ENCODE data around the gene PPP6R3. TPM values are rescaled to one million over a fixed set of nuclear protein-coding genes. Genes with fewer than 3 reads are reported as not detected.

Gene PPP6R3
- total RNA-seq, 1 experiment from 2014 or later = 163 TPM

GRCh38 chr11:68660066-68660810 lies 199.7 kb downstream of the PPP6R3 start:
- in situ Hi-C loops (cut with HindIII; ENCODE audit: low pct_unique_long_range_greater_than_20kb, low sequenced_read_pairs) = no loop called here
- ChIA-PET POLR2A (no interaction called here), CTCF (no interaction called here)
- ATAC-seq (no peak), DNase-seq (ENCODE audit: low read depth, low spot score) (no peak)
- BruUV-seq (replicated peaks) = no TSS peak
- intact Hi-C loops (cut with micrococcal nuclease; ENCODE audit: unreplicated experiment) = no loop called here
- no peaks in the 10 kb centered on the region for H3K9me3 ChIP-seq (ENCODE audit: control insufficient read depth, insufficient read depth, low read depth, low read length)
- H3K36me3 ChIP-seq (ENCODE audit: control insufficient read depth, insufficient read depth, low read length) = no peaks in the 10 kb centered on the region; the same call in 1 of the 2 replicates
- 0 out of 2 replicates have a peak, but pooled peaks cover 2% of the 10 kb centered on the region for H3K4me1 ChIP-seq (ENCODE audit: control insufficient read depth, insufficient read depth, low read length)
- H3K27ac ChIP-seq (ENCODE audit: low read length) = no peak overlapping the region
- TF ChIP-seq, protein P1, sequence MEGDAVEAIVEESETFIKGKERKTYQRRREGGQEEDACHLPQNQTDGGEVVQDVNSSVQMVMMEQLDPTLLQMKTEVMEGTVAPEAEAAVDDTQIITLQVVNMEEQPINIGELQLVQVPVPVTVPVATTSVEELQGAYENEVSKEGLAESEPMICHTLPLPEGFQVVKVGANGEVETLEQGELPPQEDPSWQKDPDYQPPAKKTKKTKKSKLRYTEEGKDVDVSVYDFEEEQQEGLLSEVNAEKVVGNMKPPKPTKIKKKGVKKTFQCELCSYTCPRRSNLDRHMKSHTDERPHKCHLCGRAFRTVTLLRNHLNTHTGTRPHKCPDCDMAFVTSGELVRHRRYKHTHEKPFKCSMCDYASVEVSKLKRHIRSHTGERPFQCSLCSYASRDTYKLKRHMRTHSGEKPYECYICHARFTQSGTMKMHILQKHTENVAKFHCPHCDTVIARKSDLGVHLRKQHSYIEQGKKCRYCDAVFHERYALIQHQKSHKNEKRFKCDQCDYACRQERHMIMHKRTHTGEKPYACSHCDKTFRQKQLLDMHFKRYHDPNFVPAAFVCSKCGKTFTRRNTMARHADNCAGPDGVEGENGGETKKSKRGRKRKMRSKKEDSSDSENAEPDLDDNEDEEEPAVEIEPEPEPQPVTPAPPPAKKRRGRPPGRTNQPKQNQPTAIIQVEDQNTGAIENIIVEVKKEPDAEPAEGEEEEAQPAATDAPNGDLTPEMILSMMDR (IDR thresholded peaks at IDR 0.05) = no peak
- TF ChIP-seq SIN3A (IDR thresholded peaks at IDR 0.05; ENCODE audit: borderline replicate concordance, insufficient read depth, low read depth, low read length) (no peak), POLR2AphosphoS5 (IDR thresholded peaks at IDR 0.05; ENCODE audit: low read depth, low read length) (no peak), TCF7L2 (IDR thresholded peaks at IDR 0.05; ENCODE audit: low read depth, low read length) (no peak)
- TF ChIP-seq, protein P2, sequence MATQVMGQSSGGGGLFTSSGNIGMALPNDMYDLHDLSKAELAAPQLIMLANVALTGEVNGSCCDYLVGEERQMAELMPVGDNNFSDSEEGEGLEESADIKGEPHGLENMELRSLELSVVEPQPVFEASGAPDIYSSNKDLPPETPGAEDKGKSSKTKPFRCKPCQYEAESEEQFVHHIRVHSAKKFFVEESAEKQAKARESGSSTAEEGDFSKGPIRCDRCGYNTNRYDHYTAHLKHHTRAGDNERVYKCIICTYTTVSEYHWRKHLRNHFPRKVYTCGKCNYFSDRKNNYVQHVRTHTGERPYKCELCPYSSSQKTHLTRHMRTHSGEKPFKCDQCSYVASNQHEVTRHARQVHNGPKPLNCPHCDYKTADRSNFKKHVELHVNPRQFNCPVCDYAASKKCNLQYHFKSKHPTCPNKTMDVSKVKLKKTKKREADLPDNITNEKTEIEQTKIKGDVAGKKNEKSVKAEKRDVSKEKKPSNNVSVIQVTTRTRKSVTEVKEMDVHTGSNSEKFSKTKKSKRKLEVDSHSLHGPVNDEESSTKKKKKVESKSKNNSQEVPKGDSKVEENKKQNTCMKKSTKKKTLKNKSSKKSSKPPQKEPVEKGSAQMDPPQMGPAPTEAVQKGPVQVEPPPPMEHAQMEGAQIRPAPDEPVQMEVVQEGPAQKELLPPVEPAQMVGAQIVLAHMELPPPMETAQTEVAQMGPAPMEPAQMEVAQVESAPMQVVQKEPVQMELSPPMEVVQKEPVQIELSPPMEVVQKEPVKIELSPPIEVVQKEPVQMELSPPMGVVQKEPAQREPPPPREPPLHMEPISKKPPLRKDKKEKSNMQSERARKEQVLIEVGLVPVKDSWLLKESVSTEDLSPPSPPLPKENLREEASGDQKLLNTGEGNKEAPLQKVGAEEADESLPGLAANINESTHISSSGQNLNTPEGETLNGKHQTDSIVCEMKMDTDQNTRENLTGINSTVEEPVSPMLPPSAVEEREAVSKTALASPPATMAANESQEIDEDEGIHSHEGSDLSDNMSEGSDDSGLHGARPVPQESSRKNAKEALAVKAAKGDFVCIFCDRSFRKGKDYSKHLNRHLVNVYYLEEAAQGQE (IDR thresholded peaks at IDR 0.05; ENCODE audit: insufficient read depth in 1 of 2, low read depth in 2 of 2, low read length in 1 of 2) = no peak
- H3K27me3 ChIP-seq (ENCODE audit: control insufficient read depth, insufficient read depth, low read length) = no peaks in the 10 kb centered on the region
- no peak overlapping the region for H3K4me3 ChIP-seq (ENCODE audit: low read depth in 2 of 2, low read length in 2 of 2)

DNA sequence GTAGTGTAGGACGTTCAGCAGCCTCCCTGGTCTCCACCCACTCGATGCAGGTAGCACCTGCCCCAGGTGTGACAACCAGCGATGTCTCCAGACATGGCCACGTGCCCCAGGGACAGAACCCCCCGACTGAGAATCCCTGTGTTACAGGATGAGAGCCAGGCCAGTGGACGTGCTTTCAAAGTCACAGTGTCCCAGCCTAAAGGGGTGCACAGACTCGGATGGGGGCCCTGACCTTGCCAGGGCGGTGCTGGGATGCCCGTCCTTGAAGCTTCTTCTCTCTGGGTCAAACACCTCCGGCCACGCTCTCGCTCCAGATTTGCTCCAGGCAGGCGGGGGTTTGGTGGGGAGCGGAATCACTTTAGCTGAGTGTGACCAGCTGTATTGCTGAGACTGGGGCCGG lies 200.5 kb downstream of the PPP6R3 start:
- ChIA-PET CTCF (no interaction called here), POLR2A (interaction anchor here (0.7 kb wide), 1 partner anchor 16 kb away, joined by 6 read pairs; no protein-coding TSS in a partner anchor)
- ATAC-seq = no peak
- DNase-seq (ENCODE audit: low read depth, low spot score) = no peak
- no TSS peak for BruUV-seq (replicated peaks)
- no peak overlapping the region for H3K4me3 ChIP-seq (ENCODE audit: low read depth in 2 of 2, low read length in 2 of 2)
- in situ Hi-C loops (cut with HindIII; ENCODE audit: low pct_unique_long_range_greater_than_20kb, low sequenced_read_pairs) = no loop called here
- TF ChIP-seq POLR2AphosphoS5 (IDR thresholded peaks at IDR 0.05; ENCODE audit: low read depth, low read length) (no peak), SIN3A (IDR thresholded peaks at IDR 0.05; ENCODE audit: borderline replicate concordance, insufficient read depth, low read depth, low read length) (no peak), TCF7L2 (IDR thresholded peaks at IDR 0.05; ENCODE audit: low read depth, low read length) (no peak)
- TF ChIP-seq, protein P2 (IDR thresholded peaks at IDR 0.05; ENCODE audit: insufficient read depth in 1 of 2, low read depth in 2 of 2, low read length in 1 of 2) = no peak
- TF ChIP-seq, protein P1 (IDR thresholded peaks at IDR 0.05) = no peak
- no peak overlapping the region for H3K27ac ChIP-seq (ENCODE audit: low read length)
- H3K4me1 ChIP-seq (ENCODE audit: control insufficient read depth, insufficient read depth, low read length) = 0 out of 2 replicates have a peak, but pooled peaks cover 2% of the 10 kb centered on the region
- H3K9me3 ChIP-seq (ENCODE audit: control insufficient read depth, insufficient read depth, low read depth, low read length) = no peaks in the 10 kb centered on the region
- no peaks in the 10 kb centered on the region; the same call in 1 of the 2 replicates for H3K36me3 ChIP-seq (ENCODE audit: control insufficient read depth, insufficient read depth, low read length)
- intact Hi-C loops (cut with micrococcal nuclease; ENCODE audit: unreplicated experiment) = no loop called here
- no peaks in the 10 kb centered on the region for H3K27me3 ChIP-seq (ENCODE audit: control insufficient read depth, insufficient read depth, low read length)

Measured in Panc1 (cell line).